ENCODE measurements around the gene TMEFF1.
"Not testable (repeated sequence)": the region's sequence is repeated elsewhere in the genome, so short reads cannot be mapped to it uniquely, and the experiment has no call there.

TMEFF1 gene

GRCh38 chr9:100472788-100473275 lies at the start of gene TMEFF1:
Gene TMEFF1, plus strand, starts transcription at chr9:100473149. Its CDS starts 396 bp downstream, at chr9:100473545.
- peak; percentile 42 to 95 (median 72) for DNase-seq
- intact Hi-C loops (cut with DNase I), result loop anchor here (10.0 kb wide), 1 partner anchor 122 kb away; no protein-coding TSS in a partner anchor

- intact Hi-C loops (cut with DNase I), result no loop called here
- no peak for DNase-seq
These were observed 47.2 kb upstream of the TMEFF1 start for GRCh38 chr9:100425758-100426157.

- intact Hi-C loops (cut with DNase I), result no loop called here
- DNase-seq, result no peak
These were observed 46.8 kb upstream of the TMEFF1 start for GRCh38 chr9:100426189-100426529.

GRCh38 chr9:100426530-100427365 lies 46.2 kb upstream of the TMEFF1 start, which contains the start of gene MSANTD3:
Gene MSANTD3, plus strand, starts transcription at chr9:100427143. Its CDS starts 14,796 bp downstream, at chr9:100441939.
- intact Hi-C loops (cut with DNase I), result loop anchor here (1.0 kb wide), 1 partner anchor 169 kb away; no protein-coding TSS in a partner anchor
- peak; percentile 23 to 94 (median 46) for DNase-seq

GRCh38 chr9:100427366-100428263 lies 45.3 kb upstream of the TMEFF1 start:
- DNase-seq, result peak; percentile 34 to 94 (median 62)
- intact Hi-C loops (cut with DNase I), result loop anchor here (1.0 kb wide), 1 partner anchor 168 kb away; no protein-coding TSS in a partner anchor

GRCh38 chr9:100428871-100429654 lies 43.9 kb upstream of the TMEFF1 start:
- DNase-seq, result peak in 2 of 10 donors; percentile 19 to 31
- intact Hi-C loops (cut with DNase I), result no loop called here

GRCh38 chr9:100430286-100430940 lies 42.5 kb upstream of the TMEFF1 start:
- intact Hi-C loops (cut with DNase I), result no loop called here
- peak in 1 of 10 donors; percentile 27 for DNase-seq

GRCh38 chr9:100431886-100432285 lies 41.1 kb upstream of the TMEFF1 start:
- intact Hi-C loops (cut with DNase I), result no loop called here
- DNase-seq, result peak in 1 of 10 donors; percentile 49

GRCh38 chr9:100432736-100433135 lies 40.2 kb upstream of the TMEFF1 start:
- intact Hi-C loops (cut with DNase I), result no loop called here
- no peak for DNase-seq

GRCh38 chr9:100436571-100436970 lies 36.4 kb upstream of the TMEFF1 start:
- peak in 1 of 10 donors; percentile 12 for DNase-seq
- intact Hi-C loops (cut with DNase I), result no loop called here

GRCh38 chr9:100437860-100438805 lies 34.8 kb upstream of the TMEFF1 start:
- peak in 6 of 10 donors; percentile 33 to 77 (median 69) for DNase-seq
- intact Hi-C loops (cut with DNase I), result no loop called here

GRCh38 chr9:100440071-100440470 lies 32.9 kb upstream of the TMEFF1 start:
- intact Hi-C loops (cut with DNase I), result no loop called here

GRCh38 chr9:100440487-100440886 lies 32.5 kb upstream of the TMEFF1 start:
- intact Hi-C loops (cut with DNase I), result not testable (repeated sequence)
- peak in 1 of 10 donors; percentile 13 for DNase-seq

More at GRCh38 chr9:100440071-100440470, 32.9 kb upstream of the TMEFF1 start:
- DNase-seq, result no peak

GRCh38 chr9:100441911-100442361 lies 31.0 kb upstream of the TMEFF1 start:
- DNase-seq, result peak in 1 of 10 donors; percentile 54
- intact Hi-C loops (cut with DNase I), result no loop called here

- intact Hi-C loops (cut with DNase I), result no loop called here
- DNase-seq, result peak in 1 of 10 donors; percentile 24
These were observed 28.9 kb upstream of the TMEFF1 start for GRCh38 chr9:100443781-100444768.

- no peak for DNase-seq
- intact Hi-C loops (cut with DNase I), result loop anchor here (1.0 kb wide), 1 partner anchor 150 kb away; no protein-coding TSS in a partner anchor
These were observed 27.6 kb upstream of the TMEFF1 start for GRCh38 chr9:100445161-100445902.
